GM23248 (cell line): ENCODE data around the gene TUBGCP6. TPM values are rescaled to one million over a fixed set of nuclear protein-coding genes. Genes with fewer than 3 reads are reported as not detected.

Source experiments
- DNase-seq: peaks from one replicate; pipeline ENCODE4 v3.0.0-alpha.2; 2015
- H2AFZ ChIP-seq: fragments of 200-600 bp; sonication (generic); 2 replicates; pipeline ENCODE4 v1.6.1; 2016; ENCODE audit warnings: antibody characterized with exemption
- H3F3A ChIP-seq: fragments of 200-600 bp; sonication (generic); 2 replicates; pipeline ENCODE4 v1.6.1; 2016; ENCODE audit warnings: mild to moderate bottlenecking, antibody characterized with exemption, mixed run types; ENCODE audit not compliant: insufficient read depth
- H3K27ac ChIP-seq: fragments of 200-600 bp; sonication (generic); 2 replicates; pipeline ENCODE4 v1.5.1; 2016; ENCODE audit warnings: mild to moderate bottlenecking
- H3K27me3 ChIP-seq: fragments of 200-600 bp; sonication (generic); replicated peaks from 2 replicates; pipeline ENCODE4 v1.6.1; 2016; ENCODE audit warnings: mild to moderate bottlenecking; ENCODE audit not compliant: insufficient read depth
- H3K36me3 ChIP-seq: fragments of 200-600 bp; sonication (generic); 2 replicates; pipeline ENCODE4 v1.6.1; 2016; ENCODE audit warnings: low read depth, mild to moderate bottlenecking
- H3K4me1 ChIP-seq: fragments of 200-600 bp; sonication (generic); 2 replicates; pipeline ENCODE4 v1.6.1; 2016; ENCODE audit warnings: mild to moderate bottlenecking; ENCODE audit not compliant: insufficient read depth
- H3K4me2 ChIP-seq: fragments of 200-600 bp; sonication (generic); one replicate; pipeline ENCODE4 v1.6.1; 2016; ENCODE audit warnings: mild to moderate bottlenecking; ENCODE audit not compliant: unreplicated experiment
- H3K4me3 ChIP-seq: fragments of 200-600 bp; sonication (generic); 2 replicates; pipeline ENCODE4 v1.5.1; 2016; ENCODE audit warnings: mild to moderate bottlenecking
- H3K79me2 ChIP-seq: fragments of 200-600 bp; sonication (generic); 2 replicates; pipeline ENCODE4 v1.6.1; 2016; ENCODE audit warnings: mild to moderate bottlenecking; ENCODE audit not compliant: insufficient read depth
- H3K9ac ChIP-seq: fragments of 200-600 bp; sonication (generic); 2 replicates; pipeline ENCODE4 v1.6.1; 2016; ENCODE audit warnings: mild to moderate bottlenecking
- H3K9me2 ChIP-seq: fragments of 200-600 bp; sonication (generic); 2 replicates; pipeline ENCODE4 v1.6.1; 2016; ENCODE audit warnings: mixed run types, mild to moderate bottlenecking, moderate library complexity; ENCODE audit not compliant: insufficient read depth
- H3K9me3 ChIP-seq: fragments of 200-600 bp; sonication (generic); one replicate; pipeline ENCODE4 v1.6.1; 2017; ENCODE audit warnings: low read depth
- H4K20me1 ChIP-seq: fragments of 200-600 bp; sonication (generic); 2 replicates; pipeline ENCODE4 v1.6.0; 2016; ENCODE audit not compliant: insufficient read depth
- EZH2 ChIP-seq: fragments of 200-600 bp; sonication (generic); IDR thresholded peaks from 2 replicates; pipeline ENCODE4 v1.6.1; 2018; ENCODE audit warnings: antibody characterized with exemption, mild to moderate bottlenecking; ENCODE audit not compliant: insufficient read depth, poor library complexity, severe bottlenecking
- EZH2phosphoT487 ChIP-seq: fragments of 200-600 bp; sonication (generic); IDR thresholded peaks from 2 replicates; pipeline ENCODE4 v1.6.1; 2018; ENCODE audit warnings: antibody characterized with exemption, moderate library complexity, mild to moderate bottlenecking, low read depth; ENCODE audit not compliant: insufficient read depth
- WGBS, 2 experiments: methylation state at CpG; one replicate each; pipeline ENCODE4 v1.1.6; 2015 to 2017; ENCODE audit warnings: low lambda C conversion rate in 2 of 2, low coverage in 1 of 2; ENCODE audit errors: missing lambda C conversion rate in 2 of 2; 5-methylcytosine and 5-hydroxymethylcytosine counted together
- in situ Hi-C: fragments of 300-500 bp; cut with MboI; formaldehyde crosslinking; loops from 2 replicates; pipeline ENCODE4 v1.15.0; 2020
- polyA plus RNA-seq: library from polyadenylated mRNA; unstranded; fragments of >200 nt; fragmentation: Nextera tagmentation; extraction: Ambion mirVana; gene quantifications from 2 replicates; pipeline ENCODE4 v1.2.1, GENCODE V29; 2016
- total RNA-seq: library from RNA; depleted of rRNA; stranded (reverse); fragments of >200 nt; shearing (Covaris generic); gene quantifications from 2 replicates; pipeline ENCODE4 v1.2.3, GENCODE V29; 2014

Gene TUBGCP6
- total and polyA plus RNA-seq, 2 experiments from 2014 or later, result 16.6 to 32.0 TPM

GRCh38 chr22:50257451-50258360 is 12.9 kb upstream of the TUBGCP6 start:
- peaks cover 22% of the 10 kb centered on the region for H3K79me2 ChIP-seq
- no peaks in the 10 kb centered on the region for H3K9me2 ChIP-seq
- no peak overlapping the region for H3K9ac ChIP-seq
- no peak overlapping the region for H3K4me2 ChIP-seq
- no peaks in the 10 kb centered on the region for H3K27me3 ChIP-seq
- no peaks in the 10 kb centered on the region for H4K20me1 ChIP-seq
- in situ Hi-C loops, result no loop called here
- H3F3A ChIP-seq, result no peaks in the 10 kb centered on the region
- no peaks in the 10 kb centered on the region for H3K9me3 ChIP-seq
- no peak overlapping the region for H2AFZ ChIP-seq
- TF ChIP-seq EZH2 (no peak), EZH2phosphoT487 (no peak)
- no peak overlapping the region for H3K27ac ChIP-seq
- H3K4me1 ChIP-seq, result 0 out of 2 replicates have a peak, but pooled peaks cover 3% of the 10 kb centered on the region
- no peaks in the 10 kb centered on the region for H3K36me3 ChIP-seq
- H3K4me3 ChIP-seq, result no peak overlapping the region
- DNase-seq, result no peak
- 67 to 72% methylated on average over 29 to 31 of the region's 31 CpGs for WGBS, 2 experiments

- Histone ChIP-seq H4K20me1 (no peaks in the 10 kb centered on the region), H3K4me2 (no peak overlapping the region), H3F3A (no peaks in the 10 kb centered on the region), H3K9me3 (no peaks in the 10 kb centered on the region), H3K27ac (no peak overlapping the region), H3K4me1 (0 out of 2 replicates have a peak, but pooled peaks cover 3% of the 10 kb centered on the region), H3K4me3 (no peak overlapping the region), H3K79me2 (peaks cover 22% of the 10 kb centered on the region), H2AFZ (no peak overlapping the region), H3K9me2 (no peaks in the 10 kb centered on the region), H3K27me3 (no peaks in the 10 kb centered on the region), H3K36me3 (no peaks in the 10 kb centered on the region), H3K9ac (no peak overlapping the region)
- DNase-seq, result no peak
- 81 to 82% methylated on average over 14 to 16 of the region's 16 CpGs for WGBS, 2 experiments
- TF ChIP-seq EZH2phosphoT487 (no peak), EZH2 (no peak)
- in situ Hi-C loops, result no loop called here
Measured at GRCh38 chr22:50257041-50257440, 12.2 kb upstream of the TUBGCP6 start.

GRCh38 chr22:50256258-50256862 is 11.5 kb upstream of the TUBGCP6 start:
- H3F3A ChIP-seq, result no peaks in the 10 kb centered on the region
- H3K4me1 ChIP-seq, result 0 out of 2 replicates have a peak, but pooled peaks cover 3% of the 10 kb centered on the region
- H3K4me2 ChIP-seq, result no peak overlapping the region
- H3K9me2 ChIP-seq, result no peaks in the 10 kb centered on the region
- H3K36me3 ChIP-seq, result no peaks in the 10 kb centered on the region
- in situ Hi-C loops, result no loop called here
- peaks cover 22% of the 10 kb centered on the region for H3K79me2 ChIP-seq
- H3K4me3 ChIP-seq, result no peak overlapping the region
- no peak overlapping the region for H3K9ac ChIP-seq
- H4K20me1 ChIP-seq, result no peaks in the 10 kb centered on the region
- DNase-seq, result no peak
- no peak overlapping the region for H2AFZ ChIP-seq
- H3K9me3 ChIP-seq, result no peaks in the 10 kb centered on the region
- H3K27ac ChIP-seq, result no peak overlapping the region
- TF ChIP-seq EZH2phosphoT487 (no peak), EZH2 (no peak)
- 94 to 99% methylated on average over 12 of the region's 12 CpGs for WGBS, 2 experiments
- H3K27me3 ChIP-seq, result no peaks in the 10 kb centered on the region

GRCh38 chr22:50255607-50256006 is 10.8 kb upstream of the TUBGCP6 start:
- H3F3A ChIP-seq, result no peaks in the 10 kb centered on the region
- WGBS, 2 experiments, result 94 to 95% methylated on average over 13 to 17 of the region's 17 CpGs
- no peak overlapping the region for H3K4me3 ChIP-seq
- no peaks in the 10 kb centered on the region for H3K9me3 ChIP-seq
- H3K4me2 ChIP-seq, result no peak overlapping the region
- in situ Hi-C loops, result no loop called here
- H3K79me2 ChIP-seq, result peaks cover 22% of the 10 kb centered on the region
- no peaks in the 10 kb centered on the region for H3K36me3 ChIP-seq
- no peak overlapping the region for H3K27ac ChIP-seq
- no peak for TF ChIP-seq EZH2phosphoT487
- TF ChIP-seq EZH2, result no peak
- DNase-seq, result no peak
- no peak overlapping the region for H2AFZ ChIP-seq
- no peaks in the 10 kb centered on the region for H3K9me2 ChIP-seq
- H3K9ac ChIP-seq, result no peak overlapping the region
- no peaks in the 10 kb centered on the region for H4K20me1 ChIP-seq
- no peaks in the 10 kb centered on the region for H3K27me3 ChIP-seq
- 0 out of 2 replicates have a peak, but pooled peaks cover 3% of the 10 kb centered on the region for H3K4me1 ChIP-seq
